DOHH2 (cell line): ENCODE results near the gene PEPD.

ENCODE experiments used
- H3F3A ChIP-seq: fragments of 200-600 bp; sonication (generic), shearing (Covaris generic); 2 replicates; pipeline ENCODE4 v1.6.0; 2016; ENCODE audit warnings: antibody characterized with exemption, mild to moderate bottlenecking; ENCODE audit not compliant: control insufficient read depth, insufficient read depth
- H3K27ac ChIP-seq: fragments of 200-600 bp; sonication (generic); 2 replicates; pipeline ENCODE4 v1.5.1; 2014; ENCODE audit warnings: low read depth, mild to moderate bottlenecking, low read length, moderate library complexity
- H3K27me3 ChIP-seq: fragments of 200-600 bp; sonication (generic); 2 replicates; pipeline ENCODE4 v1.6.1; 2014; ENCODE audit warnings: mild to moderate bottlenecking, low read length, mixed read lengths; ENCODE audit not compliant: control insufficient read depth
- H3K36me3 ChIP-seq: fragments of 200-600 bp; sonication (generic); 2 replicates; pipeline ENCODE4 v1.6.1; 2014; ENCODE audit warnings: mild to moderate bottlenecking, low read length, moderate library complexity, mixed read lengths; ENCODE audit not compliant: control insufficient read depth
- H3K4me1 ChIP-seq: fragments of 200-600 bp; sonication (generic); 2 replicates; pipeline ENCODE4 v1.6.1; 2014; ENCODE audit warnings: mild to moderate bottlenecking, low read length, mixed read lengths; ENCODE audit not compliant: control insufficient read depth
- H3K4me2 ChIP-seq: fragments of 200-600 bp; sonication (generic); 2 replicates; pipeline ENCODE4 v1.6.0; 2014; ENCODE audit warnings: mild to moderate bottlenecking, low read length, moderate library complexity
- H3K4me3 ChIP-seq: fragments of 200-600 bp; sonication (generic); 2 replicates; pipeline ENCODE4 v1.5.1; 2014; ENCODE audit warnings: mild to moderate bottlenecking, low read length, mixed read lengths
- H3K79me2 ChIP-seq: fragments of 200-600 bp; sonication (generic); 2 replicates; pipeline ENCODE4 v1.6.1; 2014; ENCODE audit warnings: mild to moderate bottlenecking, low read length, mixed read lengths; ENCODE audit not compliant: control insufficient read depth
- H3K9me2 ChIP-seq: fragments of 200-600 bp; sonication (generic); replicated peaks from 2 replicates; pipeline ENCODE4 v1.6.1; 2014; ENCODE audit warnings: mild to moderate bottlenecking, low read length, mixed read lengths; ENCODE audit not compliant: control insufficient read depth
- H3K9me3 ChIP-seq: fragments of 200-600 bp; sonication (generic); 2 replicates; pipeline ENCODE4 v1.6.1; 2014; ENCODE audit warnings: antibody characterized with exemption, low read length, mixed read lengths; ENCODE audit not compliant: control insufficient read depth, insufficient read depth
- H4K20me1 ChIP-seq: fragments of 200-600 bp; sonication (generic); 2 replicates; pipeline ENCODE4 v1.6.0; 2014; ENCODE audit warnings: low read depth, mild to moderate bottlenecking, antibody characterized with exemption, low read length, moderate library complexity; ENCODE audit not compliant: control insufficient read depth, insufficient read depth
- EZH2phosphoT487 ChIP-seq: fragments of 200-600 bp; sonication (generic); IDR thresholded peaks from 2 replicates; pipeline ENCODE4 v1.6.1; 2017; ENCODE audit warnings: borderline replicate concordance, mild to moderate bottlenecking, antibody characterized with exemption, low read length, moderate library complexity, mixed read lengths
- TF ChIP-seq, protein P1 (sequence below): fragments of 200-600 bp; sonication (generic); IDR thresholded peaks from one replicate; pipeline ENCODE4 v1.5.1; 2014; ENCODE audit warnings: antibody characterized with exemption, mild to moderate bottlenecking, low read depth, low read length; ENCODE audit not compliant: poor library complexity, severe bottlenecking

Gene PEPD

DNA sequence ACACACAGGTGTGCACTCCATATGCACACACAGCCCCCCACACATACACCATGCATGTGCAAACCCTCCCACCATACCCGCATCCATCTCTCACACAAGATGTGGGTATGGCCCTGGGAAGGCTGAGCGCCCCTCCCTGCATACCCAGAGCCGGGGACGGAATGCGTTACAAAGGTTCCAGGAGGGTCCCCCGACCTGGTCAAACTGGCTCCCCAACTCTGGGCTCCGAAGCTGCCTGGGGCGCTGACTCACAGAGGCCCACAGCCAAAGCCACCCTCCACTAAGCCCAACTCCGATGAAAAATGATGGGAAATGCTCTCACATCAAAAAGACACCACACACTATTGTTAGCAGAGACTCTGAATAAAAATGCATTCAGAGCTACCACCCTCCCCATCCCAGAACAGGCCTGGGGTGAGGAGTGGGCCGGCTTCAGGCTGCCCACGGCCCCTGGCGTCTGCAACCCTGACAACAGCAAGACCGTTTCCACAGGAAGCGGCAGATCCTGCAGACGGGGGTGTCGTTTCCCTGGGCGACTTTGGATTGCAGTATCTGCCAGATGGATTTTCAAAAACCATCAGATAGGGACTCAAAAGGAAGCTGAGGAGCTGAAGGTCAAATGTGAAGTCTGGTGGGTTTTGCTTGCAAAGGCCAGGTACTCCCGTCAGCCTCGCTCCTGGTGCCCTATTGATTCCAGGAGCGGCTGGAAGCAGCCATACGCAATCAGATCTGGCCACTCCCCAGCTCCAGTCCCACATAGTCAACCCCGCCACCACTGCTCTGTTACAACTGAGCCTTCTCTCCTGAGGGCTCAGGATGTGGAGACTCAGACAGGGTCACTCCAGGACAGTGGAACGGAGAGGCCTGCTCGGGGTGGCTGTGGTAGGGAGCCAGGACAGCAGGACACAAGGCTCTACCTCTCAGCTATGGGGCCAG, 14.3 kb downstream of the PEPD start:
- Histone ChIP-seq H3K36me3 (no peaks in the 10 kb centered on the region), H3K9me2 (no peaks in the 10 kb centered on the region), H3K27ac (no peak overlapping the region), H3K4me3 (no peak overlapping the region), H3F3A (no peaks in the 10 kb centered on the region), H3K9me3 (no peaks in the 10 kb centered on the region), H3K4me1 (no peaks in the 10 kb centered on the region), H3K27me3 (no peaks in the 10 kb centered on the region), H4K20me1 (no peaks in the 10 kb centered on the region), H3K79me2 (no peaks in the 10 kb centered on the region), H3K4me2 (no peak overlapping the region)
- TF ChIP-seq EZH2phosphoT487: no peak
- TF ChIP-seq, protein P1, sequence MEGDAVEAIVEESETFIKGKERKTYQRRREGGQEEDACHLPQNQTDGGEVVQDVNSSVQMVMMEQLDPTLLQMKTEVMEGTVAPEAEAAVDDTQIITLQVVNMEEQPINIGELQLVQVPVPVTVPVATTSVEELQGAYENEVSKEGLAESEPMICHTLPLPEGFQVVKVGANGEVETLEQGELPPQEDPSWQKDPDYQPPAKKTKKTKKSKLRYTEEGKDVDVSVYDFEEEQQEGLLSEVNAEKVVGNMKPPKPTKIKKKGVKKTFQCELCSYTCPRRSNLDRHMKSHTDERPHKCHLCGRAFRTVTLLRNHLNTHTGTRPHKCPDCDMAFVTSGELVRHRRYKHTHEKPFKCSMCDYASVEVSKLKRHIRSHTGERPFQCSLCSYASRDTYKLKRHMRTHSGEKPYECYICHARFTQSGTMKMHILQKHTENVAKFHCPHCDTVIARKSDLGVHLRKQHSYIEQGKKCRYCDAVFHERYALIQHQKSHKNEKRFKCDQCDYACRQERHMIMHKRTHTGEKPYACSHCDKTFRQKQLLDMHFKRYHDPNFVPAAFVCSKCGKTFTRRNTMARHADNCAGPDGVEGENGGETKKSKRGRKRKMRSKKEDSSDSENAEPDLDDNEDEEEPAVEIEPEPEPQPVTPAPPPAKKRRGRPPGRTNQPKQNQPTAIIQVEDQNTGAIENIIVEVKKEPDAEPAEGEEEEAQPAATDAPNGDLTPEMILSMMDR: no peak

DNA sequence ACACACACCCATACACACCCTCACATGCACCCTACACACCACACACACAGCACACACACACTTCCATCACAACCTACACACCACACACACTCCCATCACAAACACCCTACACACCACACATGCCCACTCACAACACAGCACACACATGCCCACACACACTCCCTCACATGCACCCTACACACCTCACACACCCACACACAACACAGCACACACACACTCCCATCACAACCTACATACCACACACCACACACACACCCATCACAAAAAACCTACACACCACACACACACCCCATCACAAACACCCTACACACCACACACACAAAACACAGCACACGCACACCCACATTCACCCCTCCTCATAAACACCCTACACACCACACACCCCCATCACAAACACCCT, 15.1 kb downstream of the PEPD start:
- no peaks in the 10 kb centered on the region for H3K9me2 ChIP-seq
- no peaks in the 10 kb centered on the region for H3K27me3 ChIP-seq
- H3K79me2 ChIP-seq: no peaks in the 10 kb centered on the region
- TF ChIP-seq, protein P1: no peak
- no peak for TF ChIP-seq EZH2phosphoT487
- H4K20me1 ChIP-seq: no peaks in the 10 kb centered on the region
- H3K9me3 ChIP-seq: no peaks in the 10 kb centered on the region
- no peaks in the 10 kb centered on the region for H3F3A ChIP-seq
- H3K27ac ChIP-seq: no peak overlapping the region
- no peaks in the 10 kb centered on the region for H3K4me1 ChIP-seq
- H3K4me3 ChIP-seq: no peak overlapping the region
- H3K4me2 ChIP-seq: no peak overlapping the region
- H3K36me3 ChIP-seq: no peaks in the 10 kb centered on the region

GRCh38 chr19:33505823-33506222, 15.8 kb downstream of the PEPD start:
- Histone ChIP-seq H4K20me1 (no peaks in the 10 kb centered on the region), H3K4me3 (no peak overlapping the region), H3K79me2 (no peaks in the 10 kb centered on the region), H3K27me3 (no peaks in the 10 kb centered on the region), H3K4me1 (no peaks in the 10 kb centered on the region), H3K4me2 (no peak overlapping the region), H3K9me3 (no peaks in the 10 kb centered on the region), H3K27ac (no peak overlapping the region), H3F3A (no peaks in the 10 kb centered on the region), H3K9me2 (no peaks in the 10 kb centered on the region), H3K36me3 (no peaks in the 10 kb centered on the region)
- TF ChIP-seq, protein P1: no peak
- no peak for TF ChIP-seq EZH2phosphoT487
